ENCODE results near the gene ATP5PD. TPM values are rescaled to one million over a fixed set of nuclear protein-coding genes. Genes with fewer than 3 reads are reported as not detected.

Gene ATP5PD
- 451 to 527 TPM (median 489 TPM) in 5 replicates for total RNA-seq (2022; extraction: Qiagen RNA extraction; ENCODE audit: low read depth)

GRCh38 chr17:75046407-75047289 is at the start of gene ATP5PD, which contains the start of gene KCTD2:
ATP5PD (minus strand) TSS chr17:75046969; CDS start chr17:75042650, 4,319 bp downstream.
KCTD2 (plus strand) TSS chr17:75047225; CDS start chr17:75047251, 26 bp downstream.

GRCh38 chr17:75087558-75088453 is 41.0 kb upstream of the ATP5PD start, which contains the start of gene SLC16A5:
SLC16A5 (plus strand) TSS chr17:75087954; CDS start chr17:75093637, 5,683 bp downstream.

GRCh38 chr17:75012346-75013091 is 34.2 kb downstream of the ATP5PD start, which contains the start of gene MRPL58:
MRPL58 (plus strand) TSS chr17:75012670; CDS start chr17:75012687, 17 bp downstream.

Other genes with a start within 250 kb of the ATP5PD start
- 0.06 to 0.61 TPM (median 0.23 TPM) in 5 replicates for gene GRIN2C, start 187.1 kb downstream of the ATP5PD start, total RNA-seq (2022; extraction: Qiagen RNA extraction; ENCODE audit: low read depth)
- gene FDXR, start 174.0 kb downstream of the ATP5PD start, total RNA-seq (2022; extraction: Qiagen RNA extraction; ENCODE audit: low read depth): 54.9 to 76.2 TPM (median 59.9 TPM) in 5 replicates
- 0.10 TPM in 1 of 5 replicates, not detected in the others for gene FADS6, start 153.3 kb downstream of the ATP5PD start, total RNA-seq (2022; extraction: Qiagen RNA extraction; ENCODE audit: low read depth)
- gene USH1G, start 123.7 kb downstream of the ATP5PD start, total RNA-seq (2022; extraction: Qiagen RNA extraction; ENCODE audit: low read depth): 0.02 to 0.11 TPM (median 0.06 TPM) in 5 replicates
- gene OTOP2, start 122.7 kb downstream of the ATP5PD start, total RNA-seq (2022; extraction: Qiagen RNA extraction; ENCODE audit: low read depth): 0.06 to 0.18 TPM (median 0.07 TPM) in 5 replicates
- not detected in 5 replicates for gene OTOP3, start 111.1 kb downstream of the ATP5PD start, total RNA-seq (2022; extraction: Qiagen RNA extraction; ENCODE audit: low read depth)
- 6.3 to 7.3 TPM (median 7.2 TPM) in 5 replicates for gene HID1, start 74.2 kb downstream of the ATP5PD start, total RNA-seq (2022; extraction: Qiagen RNA extraction; ENCODE audit: low read depth)
- gene CDR2L, start 59.3 kb downstream of the ATP5PD start, total RNA-seq (2022; extraction: Qiagen RNA extraction; ENCODE audit: low read depth): 35.3 to 50.0 TPM (median 44.7 TPM) in 5 replicates
- 74.1 to 83.2 TPM (median 79.3 TPM) in 5 replicates for gene MRPL58, start 34.3 kb downstream of the ATP5PD start, total RNA-seq (2022; extraction: Qiagen RNA extraction; ENCODE audit: low read depth)
- 28.0 to 29.8 TPM (median 29.0 TPM) in 5 replicates for gene KCTD2, start 256 bp upstream of the ATP5PD start, total RNA-seq (2022; extraction: Qiagen RNA extraction; ENCODE audit: low read depth)
- 23.9 to 31.5 TPM (median 27.3 TPM) in 5 replicates for gene SLC16A5, start 41.0 kb upstream of the ATP5PD start, total RNA-seq (2022; extraction: Qiagen RNA extraction; ENCODE audit: low read depth)
- gene ARMC7, start 63.0 kb upstream of the ATP5PD start, total RNA-seq (2022; extraction: Qiagen RNA extraction; ENCODE audit: low read depth): 14.9 to 20.8 TPM (median 17.9 TPM) in 5 replicates
- gene NT5C, start 84.8 kb upstream of the ATP5PD start, total RNA-seq (2022; extraction: Qiagen RNA extraction; ENCODE audit: low read depth): 83.2 to 128 TPM (median 117 TPM) in 5 replicates
- gene JPT1, start 107.5 kb upstream of the ATP5PD start, total RNA-seq (2022; extraction: Qiagen RNA extraction; ENCODE audit: low read depth): 789 to 884 TPM (median 813 TPM) in 5 replicates
- gene SUMO2, start 136.0 kb upstream of the ATP5PD start, total RNA-seq (2022; extraction: Qiagen RNA extraction; ENCODE audit: low read depth): 330 to 428 TPM (median 394 TPM) in 5 replicates
- 90.7 to 111 TPM (median 107 TPM) in 5 replicates for gene NUP85, start 158.7 kb upstream of the ATP5PD start, total RNA-seq (2022; extraction: Qiagen RNA extraction; ENCODE audit: low read depth)
- gene GGA3, start 214.6 kb upstream of the ATP5PD start, total RNA-seq (2022; extraction: Qiagen RNA extraction; ENCODE audit: low read depth): 23.9 to 31.0 TPM (median 29.2 TPM) in 5 replicates
- gene MRPS7, start 214.9 kb upstream of the ATP5PD start, total RNA-seq (2022; extraction: Qiagen RNA extraction; ENCODE audit: low read depth): 159 to 185 TPM (median 169 TPM) in 5 replicates
- 33.8 to 37.5 TPM (median 36.9 TPM) in 5 replicates for gene MIF4GD, start 224.3 kb upstream of the ATP5PD start, total RNA-seq (2022; extraction: Qiagen RNA extraction; ENCODE audit: low read depth)
- gene SLC25A19, start 242.5 kb upstream of the ATP5PD start, total RNA-seq (2022; extraction: Qiagen RNA extraction; ENCODE audit: low read depth): 20.0 to 23.1 TPM (median 22.8 TPM) in 5 replicates